Trophoblast cell (in vitro differentiated cells and primary cell): ENCODE measurements around the gene RNASE7.

ENCODE experiments used
- DNase-seq, 2 donors: peaks; one replicate each; pipeline ENCODE4 v3.0.0-alpha.2; 2016
- H2AFZ ChIP-seq: 2 replicates; pipeline ENCODE4 v1.6.1; 2013; ENCODE audit warnings: low read length, moderate library complexity, mild to moderate bottlenecking; ENCODE audit not compliant: insufficient read depth, poor library complexity
- H2AK5ac ChIP-seq: 2 replicates; pipeline ENCODE4 v1.6.1; 2013; ENCODE audit warnings: mild to moderate bottlenecking, low read length
- H2BK120ac ChIP-seq: 2 replicates; pipeline ENCODE4 v1.6.1; 2013; ENCODE audit warnings: low read length, mild to moderate bottlenecking, moderate library complexity; ENCODE audit not compliant: insufficient read depth, poor library complexity
- H2BK12ac ChIP-seq: 2 replicates; pipeline ENCODE4 v1.6.1; 2013; ENCODE audit warnings: mild to moderate bottlenecking, low read length, moderate library complexity
- H2BK5ac ChIP-seq: 2 replicates; pipeline ENCODE4 v1.6.1; 2013; ENCODE audit warnings: low read length, low read depth, moderate library complexity, mild to moderate bottlenecking; ENCODE audit not compliant: poor library complexity
- H3K14ac ChIP-seq: 2 replicates; pipeline ENCODE4 v1.6.1; 2013; ENCODE audit warnings: mild to moderate bottlenecking, low read length
- H3K18ac ChIP-seq: 2 replicates; pipeline ENCODE4 v1.6.1; 2013; ENCODE audit warnings: mild to moderate bottlenecking, low read length
- H3K23ac ChIP-seq: 2 replicates; pipeline ENCODE4 v1.6.1; 2013; ENCODE audit warnings: low read length
- H3K27ac ChIP-seq: 2 replicates; pipeline ENCODE4 v1.5.1; 2013; ENCODE audit warnings: low read depth, mild to moderate bottlenecking, inconsistent platforms, low read length, moderate library complexity
- H3K27me3 ChIP-seq: 2 replicates; pipeline ENCODE4 v1.6.1; 2013; ENCODE audit warnings: inconsistent platforms, mild to moderate bottlenecking, low read length, moderate library complexity; ENCODE audit not compliant: insufficient read depth
- H3K36me3 ChIP-seq, 2 experiments: 1 replicate in 1 of 2; 2 replicates in 1 of 2; pipeline ENCODE4 v1.6.1; 2013; ENCODE audit warnings: low read length in 2 of 2, mild to moderate bottlenecking in 2 of 2, moderate library complexity in 1 of 2; ENCODE audit not compliant: insufficient read depth in 2 of 2, control insufficient read depth in 1 of 2
- H3K4ac ChIP-seq: 2 replicates; pipeline ENCODE4 v1.6.1; 2013; ENCODE audit warnings: low read depth, mild to moderate bottlenecking, low read length, moderate library complexity
- H3K4me1 ChIP-seq, 2 experiments: 1 replicate in 1 of 2; 2 replicates in 1 of 2; pipeline ENCODE4 v1.6.1; 2013; ENCODE audit warnings: low read length in 2 of 2, mild to moderate bottlenecking in 2 of 2, moderate library complexity in 1 of 2; ENCODE audit not compliant: insufficient read depth in 2 of 2, control insufficient read depth in 1 of 2
- H3K4me2 ChIP-seq: 2 replicates; pipeline ENCODE4 v1.6.1; 2013; ENCODE audit warnings: inconsistent platforms, mild to moderate bottlenecking, low read length, moderate library complexity
- H3K4me3 ChIP-seq: 2 replicates; pipeline ENCODE4 v1.5.1; 2013; ENCODE audit warnings: mild to moderate bottlenecking, low read depth, low read length, inconsistent platforms
- H3K79me1 ChIP-seq: one replicate; pipeline ENCODE4 v1.6.1; 2013; ENCODE audit warnings: low read length
- H3K79me2 ChIP-seq: 2 replicates; pipeline ENCODE4 v1.6.1; 2013; ENCODE audit warnings: low read length, mild to moderate bottlenecking; ENCODE audit not compliant: control insufficient read depth, insufficient read depth, poor library complexity
- H3K9ac ChIP-seq: 2 replicates; pipeline ENCODE4 v1.6.1; 2013; ENCODE audit warnings: mild to moderate bottlenecking, low read length
- H3K9me3 ChIP-seq: 2 replicates; pipeline ENCODE4 v1.6.1; 2013; ENCODE audit warnings: low read depth, mild to moderate bottlenecking, control low read depth, inconsistent platforms, low read length; ENCODE audit not compliant: insufficient read depth
- H4K12ac ChIP-seq: 2 replicates; pipeline ENCODE4 v1.6.1; 2013; ENCODE audit warnings: low read depth, mild to moderate bottlenecking, low read length, moderate library complexity
- H4K8ac ChIP-seq: 2 replicates; pipeline ENCODE4 v1.6.1; 2013; ENCODE audit warnings: low read depth, mild to moderate bottlenecking, low read length, moderate library complexity
- H4K91ac ChIP-seq: one replicate; pipeline ENCODE4 v1.6.1; 2013; ENCODE audit warnings: low read depth, mild to moderate bottlenecking, low read length, moderate library complexity
- WGBS: extraction: QIAGEN DNeasy Blood & Tissue Kit; methylation state at CpG from one replicate; pipeline ENCODE4 v1.1.7; 2013; ENCODE audit warnings: missing lambda C conversion rate; ENCODE audit not compliant: insufficient read length, insufficient coverage; ENCODE audit errors: extremely low coverage; 5-methylcytosine and 5-hydroxymethylcytosine counted together

The RNASE7 gene

DNA sequence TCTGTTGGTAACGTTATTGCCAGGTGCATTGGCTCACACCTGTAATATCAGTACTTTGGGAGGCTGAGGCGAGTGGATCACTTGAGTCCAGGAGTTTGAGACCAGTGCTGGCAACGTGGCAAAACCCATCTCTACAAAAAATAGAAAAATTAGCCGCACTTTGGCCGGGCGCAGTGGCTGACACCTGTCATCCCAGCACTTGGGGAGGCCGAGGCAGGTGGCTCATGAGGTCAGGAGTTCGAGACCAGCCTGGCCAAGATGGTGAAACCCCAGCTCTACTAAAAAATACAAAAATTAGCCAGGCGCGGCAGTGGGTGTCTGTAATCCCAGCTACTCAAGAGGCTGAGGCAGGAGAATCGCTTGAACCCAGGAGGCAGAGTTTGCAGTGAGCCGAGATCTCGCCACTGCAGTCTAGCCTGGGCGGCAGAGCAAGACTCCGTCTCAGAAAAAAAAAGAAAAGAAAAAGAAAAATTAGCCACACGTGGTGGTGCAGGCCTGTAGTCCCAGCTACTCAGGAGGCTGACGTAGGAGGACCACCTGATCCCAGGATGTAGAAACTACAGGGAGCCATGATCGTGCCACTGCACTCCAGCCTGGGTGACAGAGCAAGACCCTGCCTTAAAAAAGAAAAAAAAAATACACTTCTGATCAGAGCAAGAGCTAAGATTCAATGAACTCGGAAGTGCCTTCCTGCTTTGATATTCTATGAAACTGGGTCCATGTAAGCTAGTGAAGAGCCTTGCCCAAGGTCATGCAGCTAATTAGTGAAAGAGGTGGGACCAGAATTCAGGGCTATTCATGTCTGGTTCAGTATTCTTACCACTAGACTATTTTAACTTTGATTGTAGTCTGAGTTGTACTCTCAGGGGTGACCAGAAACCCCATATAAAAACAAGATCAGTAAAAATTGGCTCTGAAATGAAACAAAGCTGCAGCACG lies 11.3 kb downstream of the RNASE7 start:
- H3K4ac ChIP-seq: no peak overlapping the region
- DNase-seq: no peak
- H3K4me3 ChIP-seq: no peak overlapping the region

DNA sequence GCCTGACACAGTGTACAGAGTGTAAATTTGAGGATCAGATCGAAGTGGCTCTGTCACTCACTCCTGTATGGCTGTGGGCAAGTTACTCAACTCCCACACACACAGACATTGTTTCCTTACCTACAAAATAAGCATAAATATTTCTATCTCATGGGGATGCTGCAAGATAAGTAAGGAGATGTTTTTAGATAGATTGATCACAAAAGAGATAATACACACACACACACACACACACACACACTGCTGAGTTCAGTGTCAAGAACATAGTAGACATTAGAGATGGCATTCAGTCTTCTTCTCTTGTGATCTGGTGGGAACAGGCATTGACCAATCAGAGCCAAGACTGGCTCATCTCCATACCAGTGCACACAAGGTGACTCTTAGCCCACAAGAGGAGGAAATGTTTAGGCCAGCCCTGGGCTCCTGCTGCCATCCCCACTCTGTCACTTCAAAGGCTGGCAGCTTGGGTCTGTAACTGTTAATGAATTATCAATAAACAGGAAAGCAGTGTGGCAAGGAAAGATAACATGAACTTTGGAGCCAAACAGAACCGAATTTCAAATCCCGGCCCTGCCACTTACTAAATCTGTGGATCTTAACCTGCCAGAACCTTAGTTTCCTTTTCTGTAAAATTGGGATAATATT lies 12.1 kb downstream of the RNASE7 start:
- H4K12ac ChIP-seq: no peak overlapping the region
- no peak overlapping the region for H3K4me2 ChIP-seq
- no peak overlapping the region for H3K23ac ChIP-seq
- no peak overlapping the region for H2AFZ ChIP-seq
- no peak overlapping the region for H3K9ac ChIP-seq
- H3K18ac ChIP-seq: no peak overlapping the region
- no peak overlapping the region for H2AK5ac ChIP-seq
- H2BK120ac ChIP-seq: no peak overlapping the region
- no peak overlapping the region for H3K14ac ChIP-seq
- H3K4me3 ChIP-seq: no peak overlapping the region
- H3K9me3 ChIP-seq: no peaks in the 10 kb centered on the region
- H3K36me3 ChIP-seq: no peaks in the 10 kb centered on the region
- no peaks in the 10 kb centered on the region for H3K4me1 ChIP-seq
- no peaks in the 10 kb centered on the region for H3K79me1 ChIP-seq
- H3K27ac ChIP-seq: no peak overlapping the region
- no CpG with 5 or more reads among the region's 3 CpGs for WGBS
- H3K27me3 ChIP-seq: no peaks in the 10 kb centered on the region
- H4K8ac ChIP-seq: no peak overlapping the region
- no peak overlapping the region for H3K4ac ChIP-seq
- H4K91ac ChIP-seq: no peak overlapping the region
- DNase-seq: no peak
- H3K79me2 ChIP-seq: no peaks in the 10 kb centered on the region
- H2BK5ac ChIP-seq: no peak overlapping the region
- H2BK12ac ChIP-seq: no peak overlapping the region

More for the DNA sequence above, 11.3 kb downstream of the RNASE7 start:
- Histone ChIP-seq H3K14ac (no peak overlapping the region), H4K91ac (no peak overlapping the region), H3K23ac (no peak overlapping the region), H2AK5ac (no peak overlapping the region), H4K12ac (no peak overlapping the region), H3K36me3 (no peaks in the 10 kb centered on the region), H3K79me2 (no peaks in the 10 kb centered on the region), H3K9ac (no peak overlapping the region), H3K4me1 (no peaks in the 10 kb centered on the region), H2BK12ac (no peak overlapping the region), H2AFZ (no peak overlapping the region), H2BK5ac (no peak overlapping the region), H3K27ac (no peak overlapping the region), H3K27me3 (no peaks in the 10 kb centered on the region), H4K8ac (no peak overlapping the region), H3K79me1 (no peaks in the 10 kb centered on the region), H2BK120ac (no peak overlapping the region), H3K18ac (no peak overlapping the region), H3K4me2 (no peak overlapping the region), H3K9me3 (no peaks in the 10 kb centered on the region)
- WGBS: no CpG with 5 or more reads among the region's 20 CpGs

DNA sequence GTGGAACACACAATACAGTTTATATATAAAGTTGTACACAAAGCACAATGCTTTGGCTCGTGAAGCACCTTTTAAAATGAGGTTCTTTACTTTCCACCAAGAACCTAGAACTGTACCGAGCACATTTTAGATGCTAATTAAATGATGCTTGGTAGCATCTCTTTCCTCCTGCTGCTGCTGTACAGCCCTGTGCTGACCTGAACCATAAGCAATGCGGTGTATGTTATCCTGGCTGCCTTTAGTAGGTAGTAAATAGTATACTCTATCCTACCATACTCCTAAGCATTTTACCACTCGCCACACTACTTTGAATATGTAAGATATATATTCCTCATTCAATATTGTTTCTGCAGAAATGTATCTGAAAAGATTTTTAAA lies 12.6 kb downstream of the RNASE7 start:
- no CpG with 5 or more reads among the region's 4 CpGs for WGBS
- H3K27me3 ChIP-seq: no peaks in the 10 kb centered on the region

DNA sequence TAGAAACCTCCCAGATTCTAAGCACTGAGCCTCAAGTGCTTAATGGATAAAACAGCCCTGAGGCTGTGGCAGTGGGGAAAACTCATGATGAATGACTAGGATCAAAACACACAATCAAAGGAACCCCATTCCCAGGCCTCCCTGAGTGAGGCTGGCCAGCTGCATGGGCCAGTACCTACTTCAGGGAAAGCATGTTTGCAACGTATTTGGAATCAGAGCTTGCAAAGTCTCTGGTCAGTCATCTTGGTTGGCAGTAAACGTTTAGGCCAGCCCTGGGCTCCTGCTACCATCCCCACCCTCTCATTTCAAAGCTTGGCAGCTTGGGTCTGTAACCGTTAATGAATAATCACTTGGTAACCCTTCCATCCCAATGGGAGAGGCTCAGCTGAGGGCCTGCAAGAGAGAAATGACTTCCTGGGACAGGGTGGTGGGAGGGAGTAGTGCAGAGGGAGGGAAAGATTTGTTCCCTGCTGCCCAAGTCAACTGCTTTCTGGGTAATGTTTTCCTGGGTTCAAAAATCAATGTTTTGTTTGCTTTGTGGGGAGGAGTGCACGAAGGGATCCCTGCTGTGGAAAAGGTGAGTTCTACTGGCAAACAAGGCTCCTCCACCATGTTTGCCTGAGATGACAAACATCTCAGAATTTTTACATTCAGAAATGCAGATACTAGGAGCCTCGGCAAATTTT lies 13.4 kb downstream of the RNASE7 start:
- no peak overlapping the region for H4K8ac ChIP-seq
- H3K18ac ChIP-seq: no peak overlapping the region
- H3K4ac ChIP-seq: no peak overlapping the region
- H2BK5ac ChIP-seq: no peak overlapping the region
- H3K14ac ChIP-seq: no peak overlapping the region
- H3K4me3 ChIP-seq: no peak overlapping the region
- H4K91ac ChIP-seq: no peak overlapping the region
- no peaks in the 10 kb centered on the region for H3K36me3 ChIP-seq
- H3K9ac ChIP-seq: no peak overlapping the region
- no peaks in the 10 kb centered on the region for H3K79me1 ChIP-seq
- no peak overlapping the region for H2AFZ ChIP-seq
- H3K4me1 ChIP-seq: no peaks in the 10 kb centered on the region
- no peak overlapping the region for H3K4me2 ChIP-seq
- H3K9me3 ChIP-seq: no peaks in the 10 kb centered on the region
- no peak overlapping the region for H4K12ac ChIP-seq
- H2BK12ac ChIP-seq: no peak overlapping the region
- H3K27ac ChIP-seq: no peak overlapping the region
- H2AK5ac ChIP-seq: no peak overlapping the region
- H3K27me3 ChIP-seq: no peaks in the 10 kb centered on the region
- WGBS: no CpG with 5 or more reads among the region's 5 CpGs
- no peak overlapping the region for H3K23ac ChIP-seq
- no peaks in the 10 kb centered on the region for H3K79me2 ChIP-seq
- DNase-seq: no peak
- H2BK120ac ChIP-seq: no peak overlapping the region

More for the DNA sequence above, 12.6 kb downstream of the RNASE7 start:
- Histone ChIP-seq H4K8ac (no peak overlapping the region), H3K14ac (no peak overlapping the region), H3K9ac (no peak overlapping the region), H4K91ac (no peak overlapping the region), H2AK5ac (no peak overlapping the region), H3K9me3 (no peaks in the 10 kb centered on the region), H4K12ac (no peak overlapping the region), H3K79me1 (no peaks in the 10 kb centered on the region), H3K4ac (no peak overlapping the region), H3K4me1 (no peaks in the 10 kb centered on the region), H2BK12ac (no peak overlapping the region), H3K23ac (no peak overlapping the region), H3K4me2 (no peak overlapping the region), H3K4me3 (no peak overlapping the region), H2AFZ (no peak overlapping the region), H3K27ac (no peak overlapping the region), H3K18ac (no peak overlapping the region), H2BK120ac (no peak overlapping the region), H2BK5ac (no peak overlapping the region), H3K79me2 (no peaks in the 10 kb centered on the region), H3K36me3 (no peaks in the 10 kb centered on the region)
- DNase-seq: no peak
